ENCODE results near the gene STAMBP. TPM values are rescaled to one million over a fixed set of nuclear protein-coding genes. Genes with fewer than 3 reads are reported as not detected.
"Not testable (repeated sequence)": the region's sequence is repeated elsewhere in the genome, so short reads cannot be mapped to it uniquely, and the experiment has no call there.

STAMBP gene
- total and polyA plus RNA-seq, 2 donors (not counting 3 experiments of a cell fraction or from before 2014, with no cell fraction given) = 18.0 to 21.3 TPM

DNA sequence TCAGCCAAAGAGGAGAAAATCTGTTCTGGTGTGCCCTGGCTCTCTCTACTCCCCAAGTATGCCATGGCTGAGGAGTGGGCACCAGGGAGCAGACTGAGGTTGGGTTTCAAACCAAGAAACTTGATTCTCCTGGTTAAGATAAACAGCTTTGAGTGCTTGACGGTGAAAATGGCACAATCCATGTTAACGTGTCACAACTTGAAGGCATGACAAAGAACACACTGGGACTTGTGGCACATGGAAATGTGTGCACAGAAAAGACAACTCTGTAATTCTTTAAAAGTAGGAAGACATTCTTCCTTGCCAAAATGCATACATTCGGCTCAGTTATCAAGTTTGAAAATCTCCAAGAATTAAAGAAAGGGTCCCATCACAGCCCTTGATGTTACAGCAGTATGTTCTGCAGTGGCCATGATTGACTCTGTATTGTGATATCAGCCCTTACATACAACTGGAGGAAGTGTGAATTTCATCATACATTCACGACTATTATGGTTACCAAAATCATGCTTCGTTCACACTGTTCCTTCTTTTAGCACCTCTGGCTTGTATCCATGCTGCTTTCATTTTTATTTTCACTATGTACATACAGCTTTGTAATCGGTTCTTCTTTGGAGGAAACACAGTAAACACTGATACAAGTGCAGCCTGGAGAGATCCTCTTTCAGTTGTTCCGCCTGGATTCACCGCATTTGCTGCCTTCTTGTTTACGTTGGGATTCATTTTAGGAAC is 48.5 kb downstream of the STAMBP start:
- TF ChIP-seq POLR2A (IDR thresholded peaks at IDR 0.05; ENCODE audit: low read depth, low read length) (no peak), MYC (IDR thresholded peaks at IDR 0.05; ENCODE audit: low read depth, low read length) (no peak)
- no peak overlapping the region for H3K4me3 ChIP-seq (replicated peaks in 1 of 3; ENCODE audit: insufficient read depth in 1 of 3, low read depth in 1 of 3, low read length in 3 of 3)
- ChIA-PET POLR2A (no interaction called here), CTCF (no interaction called here)
- no peaks in the 10 kb centered on the region for H3K36me3 ChIP-seq (ENCODE audit: control insufficient read depth in 2 of 2, extremely low read depth in 1 of 2, insufficient read depth in 2 of 2, low read length in 2 of 2)
- dilution Hi-C loops (cut with MboI; ENCODE audit: extremely low pct_ligation_motif_present, low sequenced_read_pairs) = no loop called here
- no peak overlapping the region for H3K27ac ChIP-seq (ENCODE audit: insufficient read depth, low read depth, low read length)
- H3K9ac ChIP-seq (replicated peaks; ENCODE audit: extremely low read depth, insufficient read depth, low read length) = no peak overlapping the region
- no peaks in the 10 kb centered on the region for H3K9me1 ChIP-seq (replicated peaks; ENCODE audit: control insufficient read depth, extremely low read depth, insufficient read depth, low read length)
- no peak overlapping the region for H2AFZ ChIP-seq (ENCODE audit: low read depth, low read length)
- peaks cover 0 to 2% of the 10 kb centered on the region in 2 experiments for H3K27me3 ChIP-seq (ENCODE audit: control insufficient read depth in 2 of 2, insufficient read depth in 2 of 2, low read length in 2 of 2)
- BruUV-seq (replicated peaks) = no TSS peak
- H4K20me1 ChIP-seq (replicated peaks; ENCODE audit: control insufficient read depth, extremely low read depth, insufficient read depth, low read length) = no peaks in the 10 kb centered on the region
- no peaks in the 10 kb centered on the region for H3K79me2 ChIP-seq (ENCODE audit: control insufficient read depth, insufficient read depth, low read length)
- DNase-seq (ENCODE audit: low read depth, low spot score) (no peak), FAIRE-seq (no peak)
- intact Hi-C loops (cut with micrococcal nuclease) = no loop called here
- no peak overlapping the region for H3K4me2 ChIP-seq (ENCODE audit: insufficient read depth, low read length)
- H3K9me3 ChIP-seq (replicated peaks; ENCODE audit: control insufficient read depth, insufficient read depth, low read length) = no peaks in the 10 kb centered on the region
- H3K4me1 ChIP-seq (ENCODE audit: control insufficient read depth, extremely low read depth, insufficient read depth, low read length) = no peaks in the 10 kb centered on the region

DNA sequence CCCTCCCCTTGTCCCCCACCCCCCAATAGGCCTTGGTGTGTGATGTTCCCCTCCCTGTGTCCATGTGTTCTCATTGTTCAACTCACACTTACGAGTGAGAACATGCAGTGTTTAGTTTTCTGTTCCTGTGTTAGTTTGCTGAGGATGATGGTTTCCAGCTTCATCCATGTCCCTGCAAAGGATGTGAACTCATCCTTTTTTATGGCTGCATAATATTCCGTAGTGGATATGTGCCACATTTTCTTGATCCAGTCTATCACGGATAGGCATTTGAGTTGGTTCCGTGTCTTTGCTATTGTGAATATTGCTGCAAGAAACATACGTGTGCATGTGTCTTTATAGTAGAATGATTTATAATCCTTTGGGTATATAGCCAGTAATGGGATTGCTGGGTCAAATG is 49.2 kb downstream of the STAMBP start:
- CTCF ChIA-PET; dilution Hi-C loops (cut with MboI; ENCODE audit: extremely low pct_ligation_motif_present, low sequenced_read_pairs); POLR2A ChIA-PET: not testable (repeated sequence)

More for the DNA sequence above, 49.2 kb downstream of the STAMBP start:
- H4K20me1 ChIP-seq (replicated peaks; ENCODE audit: control insufficient read depth, extremely low read depth, insufficient read depth, low read length); H3K27me3 ChIP-seq (ENCODE audit: control insufficient read depth in 2 of 2, insufficient read depth in 2 of 2, low read length in 2 of 2); intact Hi-C loops (cut with micrococcal nuclease); H3K79me2 ChIP-seq (ENCODE audit: control insufficient read depth, insufficient read depth, low read length); H3K4me1 ChIP-seq (ENCODE audit: control insufficient read depth, extremely low read depth, insufficient read depth, low read length); H3K4me3 ChIP-seq (replicated peaks in 1 of 3; ENCODE audit: insufficient read depth in 1 of 3, low read depth in 1 of 3, low read length in 3 of 3); H2AFZ ChIP-seq (ENCODE audit: low read depth, low read length); H3K36me3 ChIP-seq (ENCODE audit: control insufficient read depth in 2 of 2, extremely low read depth in 1 of 2, insufficient read depth in 2 of 2, low read length in 2 of 2); H3K27ac ChIP-seq (ENCODE audit: insufficient read depth, low read depth, low read length); H3K9ac ChIP-seq (replicated peaks; ENCODE audit: extremely low read depth, insufficient read depth, low read length); H3K4me2 ChIP-seq (ENCODE audit: insufficient read depth, low read length); H3K9me3 ChIP-seq (replicated peaks; ENCODE audit: control insufficient read depth, insufficient read depth, low read length); BruUV-seq (replicated peaks); DNase-seq (ENCODE audit: low read depth, low spot score); FAIRE-seq; H3K9me1 ChIP-seq (replicated peaks; ENCODE audit: control insufficient read depth, extremely low read depth, insufficient read depth, low read length): not testable (repeated sequence)
